ENCODE results near the gene INSM1.
A peak's percentile ranks its signal among the peaks of the same experiment; 100 is the strongest.
"Not testable (repeated sequence)": the region's sequence is repeated elsewhere in the genome, so short reads cannot be mapped to it uniquely, and the experiment has no call there.

Gene INSM1

GRCh38 chr20:20367575-20368417 is at the start of gene INSM1:
Gene INSM1, plus strand, starts transcription at chr20:20368104. Its CDS starts 164 bp downstream, at chr20:20368268.
- DNase-seq: peak; percentile 64

GRCh38 chr20:20318365-20319161 is 49.3 kb upstream of the INSM1 start:
- DNase-seq: no peak

GRCh38 chr20:20321134-20321533 is 46.8 kb upstream of the INSM1 start:
- no peak for DNase-seq

GRCh38 chr20:20321917-20322316 is 46.0 kb upstream of the INSM1 start:
- DNase-seq: no peak

- DNase-seq: no peak
Measured at GRCh38 chr20:20322912-20323311, 45.0 kb upstream of the INSM1 start.

GRCh38 chr20:20327746-20328145 is 40.2 kb upstream of the INSM1 start:
- no peak for DNase-seq

- DNase-seq: no peak
Measured at GRCh38 chr20:20329564-20329963, 38.3 kb upstream of the INSM1 start.

GRCh38 chr20:20331156-20331555 is 36.7 kb upstream of the INSM1 start:
- DNase-seq: no peak

GRCh38 chr20:20331817-20332216 is 36.1 kb upstream of the INSM1 start:
- no peak for DNase-seq

- DNase-seq: no peak
Measured at GRCh38 chr20:20333866-20334265, 34.0 kb upstream of the INSM1 start.

GRCh38 chr20:20334489-20334888 is 33.4 kb upstream of the INSM1 start:
- DNase-seq: no peak

GRCh38 chr20:20338133-20338730 is 29.7 kb upstream of the INSM1 start:
- no peak for DNase-seq

GRCh38 chr20:20340443-20340842 is 27.5 kb upstream of the INSM1 start:
- DNase-seq: no peak

GRCh38 chr20:20341371-20341770 is 26.5 kb upstream of the INSM1 start:
- no peak for DNase-seq

- DNase-seq: no peak
Measured at GRCh38 chr20:20342066-20342465, 25.8 kb upstream of the INSM1 start.

GRCh38 chr20:20343932-20344331 is 24.0 kb upstream of the INSM1 start:
- DNase-seq: no peak

GRCh38 chr20:20344476-20344875 is 23.4 kb upstream of the INSM1 start:
- DNase-seq: no peak

- DNase-seq: no peak
Measured at GRCh38 chr20:20353576-20353975, 14.3 kb upstream of the INSM1 start.

- not testable (repeated sequence) for DNase-seq
Measured at GRCh38 chr20:20355503-20355902, 12.4 kb upstream of the INSM1 start.

GRCh38 chr20:20358801-20359200 is 9.1 kb upstream of the INSM1 start:
- DNase-seq: no peak

- DNase-seq: no peak
Measured at GRCh38 chr20:20359628-20360027, 8.3 kb upstream of the INSM1 start.

- peak; percentile 59 for DNase-seq
Measured at GRCh38 chr20:20360464-20360863, 7.4 kb upstream of the INSM1 start.

GRCh38 chr20:20362774-20363433 is 5.0 kb upstream of the INSM1 start:
- peak; percentile 53 for DNase-seq

All from activated CD8-positive, alpha-beta memory T cell treated with anti-CD3 and anti-CD28 coated beads, Interleukin-2, amount 50 U/mL, for 48 hours (primary cell).